HepG2 (cell line): ENCODE data around the gene GDE1. TPM values are rescaled to one million over a fixed set of nuclear protein-coding genes. Genes with fewer than 3 reads are reported as not detected.
A peak's percentile ranks its signal among the peaks of the same experiment; 100 is the strongest.

Source experiments
- BORCS8-MEF2B ChIP-seq: sonication (generic); formaldehyde crosslinking; IDR thresholded peaks from 2 replicates; pipeline ENCODE4 v1.8.0; 2022; ENCODE audit warnings: mild to moderate bottlenecking, missing genetic modification reagents
- HNRNPK ChIP-seq: fragments of 200-400 bp; formaldehyde crosslinking; IDR thresholded peaks from 2 replicates; pipeline ENCODE4 v1.6.1; 2018; ENCODE audit warnings: low read length, low read depth, moderate library complexity, mild to moderate bottlenecking; ENCODE audit not compliant: poor library complexity, severe bottlenecking
- HOXA5 ChIP-seq: sonication (generic); formaldehyde crosslinking; IDR thresholded peaks from 2 replicates; pipeline ENCODE4 v1.4.0; 2020; ENCODE audit warnings: missing genetic modification reagents
- MTA1 ChIP-seq: sonication (generic); formaldehyde crosslinking; IDR thresholded peaks from 2 replicates; pipeline ENCODE4 v1.4.0; 2020; ENCODE audit warnings: missing genetic modification reagents, mild to moderate bottlenecking, borderline replicate concordance
- MTF1 ChIP-seq: sonication (generic); formaldehyde crosslinking; IDR thresholded peaks from 2 replicates; pipeline ENCODE4 v1.5.0; 2020; ENCODE audit warnings: missing genetic modification reagents
- NFE2L2 ChIP-seq: fragments of 150-350 bp; IDR thresholded peaks from 2 replicates; pipeline ENCODE4 v1.6.1; 2014; ENCODE audit warnings: low read length
- PRPF4 ChIP-seq: fragments of 200-400 bp; formaldehyde crosslinking; IDR thresholded peaks from 2 replicates; pipeline ENCODE4 v1.6.1; 2016; ENCODE audit warnings: low read length, low read depth; ENCODE audit not compliant: poor library complexity, severe bottlenecking
- PTBP1 ChIP-seq: fragments of 200-400 bp; formaldehyde crosslinking; IDR thresholded peaks from 2 replicates; pipeline ENCODE4 v1.6.1; 2018; ENCODE audit warnings: low read length, low read depth; ENCODE audit not compliant: poor library complexity, severe bottlenecking
- RELA ChIP-seq: sonication (generic); formaldehyde crosslinking; IDR thresholded peaks from 2 replicates; pipeline ENCODE4 v1.4.0; 2020; ENCODE audit warnings: missing genetic modification reagents
- RFXANK ChIP-seq: IDR thresholded peaks from 2 replicates; pipeline ENCODE4 v1.6.1; 2016
- ZNF121 ChIP-seq: sonication (generic); formaldehyde crosslinking; IDR thresholded peaks from 2 replicates; pipeline ENCODE4 v1.5.0; 2020; ENCODE audit warnings: mild to moderate bottlenecking, missing genetic modification reagents
- ZNF205 ChIP-seq: IDR thresholded peaks from 2 replicates; pipeline ENCODE4 v1.6.1; 2018; ENCODE audit warnings: missing biosample characterization, missing genetic modification reagents
- polyA plus RNA-seq, 8 experiments: library from polyadenylated mRNA; depleted of rRNA in 3 of 8; stranded (reverse) in 7 of 8; unstranded in 1 of 8; fragments of >200 nt; fragmentation: Illumina TruSeq in 4 of 8; extraction: Trizol in 4 of 8; gene quantifications; 2 replicates each; pipeline versions ENCODE4 v1.2.1 to v1.2.3, GENCODE V29; 2011 to 2016; ENCODE audit warnings: low read depth in 4 of 8, missing spikeins in 1 of 8, mixed read lengths in 1 of 8; ENCODE audit not compliant: insufficient read depth in 1 of 8
- total RNA-seq, 5 experiments: library from RNA; depleted of rRNA; stranded (reverse); fragments of >200 nt; fragmentation: Illumina TruSeq; extraction: Trizol; gene quantifications; 2 replicates each; pipeline ENCODE4 v1.2.3, GENCODE V29; 2016; ENCODE audit warnings: low read depth in 1 of 5
- TF ChIP-seq, protein P1 (sequence below): IDR thresholded peaks from 2 replicates; pipeline ENCODE4 v1.6.1; 2012; ENCODE audit warnings: low read depth, low read length, improper control_type of control experiment
- TF ChIP-seq, protein P2 (sequence below): IDR thresholded peaks from 2 replicates; pipeline ENCODE4 v1.6.1; 2016; ENCODE audit warnings: missing compliant biosample characterization, missing genetic modification reagents, borderline replicate concordance
- TF ChIP-seq, protein P3 (sequence below), 2 experiments: IDR thresholded peaks; 2 replicates each; pipeline ENCODE4 v1.6.1; 2011 to 2012; ENCODE audit warnings: low read length in 2 of 2, borderline replicate concordance in 1 of 2, low read depth in 1 of 2, mild to moderate bottlenecking in 1 of 2, moderate library complexity in 1 of 2
- TF ChIP-seq, protein P4 (sequence below): sonication (generic); formaldehyde crosslinking; IDR thresholded peaks from 2 replicates; pipeline ENCODE4 v1.5.0; 2020; ENCODE audit warnings: mild to moderate bottlenecking, missing genetic modification reagents, borderline replicate concordance

Gene GDE1
- total and polyA plus RNA-seq, 2 of the 13 experiments (the other 11 are each of a cell fraction or from before 2014, with no cell fraction given), result 35.9 to 59.0 TPM

DNA sequence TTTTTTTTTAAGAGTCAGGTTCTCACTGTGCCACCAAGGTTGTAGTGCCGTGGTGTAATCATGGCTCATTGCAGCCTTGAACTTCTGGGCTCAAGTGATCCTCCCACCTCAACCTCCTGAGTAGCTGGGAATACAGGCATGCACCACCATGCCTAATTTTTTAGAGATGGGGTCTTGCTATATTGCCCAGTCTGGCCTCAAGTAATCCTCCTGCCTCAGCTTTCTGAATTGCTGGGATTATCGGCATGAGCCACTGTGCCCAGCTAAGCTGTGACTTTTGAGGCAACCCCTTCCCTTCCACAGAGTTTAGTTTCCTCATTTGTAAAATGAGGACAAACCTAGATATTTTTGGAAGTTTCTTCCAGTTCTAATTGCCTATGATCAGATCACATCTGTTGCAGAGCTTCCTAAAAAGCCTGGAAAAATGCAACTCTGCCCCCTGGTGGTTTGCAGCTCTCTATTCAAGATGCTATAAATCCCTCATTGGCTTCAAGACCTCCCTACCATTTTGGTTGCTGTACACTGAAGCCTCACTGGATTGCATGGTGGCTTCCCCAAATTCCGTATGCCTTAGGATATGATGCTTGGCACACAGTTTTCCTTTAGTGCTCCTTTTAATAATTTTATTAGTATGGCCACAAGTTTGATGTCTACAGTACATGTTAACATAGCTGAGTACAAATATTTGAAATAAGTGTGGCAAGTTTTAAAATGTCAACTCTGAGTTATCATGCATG is 19.3 kb downstream of the GDE1 start (continued):
- TF ChIP-seq, protein P1, sequence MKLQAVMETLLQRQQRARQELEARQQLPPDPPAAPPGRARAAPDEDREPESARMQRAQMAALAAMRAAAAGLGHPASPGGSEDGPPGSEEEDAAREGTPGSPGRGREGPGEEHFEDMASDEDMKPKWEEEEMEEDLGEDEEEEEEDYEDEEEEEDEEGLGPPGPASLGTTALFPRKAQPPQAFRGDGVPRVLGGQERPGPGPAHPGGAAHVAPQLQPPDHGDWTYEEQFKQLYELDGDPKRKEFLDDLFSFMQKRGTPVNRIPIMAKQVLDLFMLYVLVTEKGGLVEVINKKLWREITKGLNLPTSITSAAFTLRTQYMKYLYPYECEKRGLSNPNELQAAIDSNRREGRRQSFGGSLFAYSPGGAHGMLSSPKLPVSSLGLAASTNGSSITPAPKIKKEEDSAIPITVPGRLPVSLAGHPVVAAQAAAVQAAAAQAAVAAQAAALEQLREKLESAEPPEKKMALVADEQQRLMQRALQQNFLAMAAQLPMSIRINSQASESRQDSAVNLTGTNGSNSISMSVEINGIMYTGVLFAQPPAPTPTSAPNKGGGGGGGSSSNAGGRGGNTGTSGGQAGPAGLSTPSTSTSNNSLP, result peak; percentile 60; the same call in 1 of the 2 replicates
- TF ChIP-seq HOXA5 (0 out of 2 replicates have a peak, but pooled peaks have one; percentile 39), ZNF121 (peak; percentile 99), NFE2L2 (no peak), RELA (CRISPR knock-in tag) (no peak), BORCS8-MEF2B (no peak), HNRNPK (no peak), ZNF205 (CRISPR knock-in tag) (0 out of 2 replicates have a peak, but pooled peaks have one; percentile 32), MTF1 (CRISPR knock-in tag) (no peak), RFXANK (CRISPR knock-in tag) (no peak), MTA1 (CRISPR knock-in tag) (no peak), PTBP1 (no peak), PRPF4 (no peak)
- TF ChIP-seq, protein P2, sequence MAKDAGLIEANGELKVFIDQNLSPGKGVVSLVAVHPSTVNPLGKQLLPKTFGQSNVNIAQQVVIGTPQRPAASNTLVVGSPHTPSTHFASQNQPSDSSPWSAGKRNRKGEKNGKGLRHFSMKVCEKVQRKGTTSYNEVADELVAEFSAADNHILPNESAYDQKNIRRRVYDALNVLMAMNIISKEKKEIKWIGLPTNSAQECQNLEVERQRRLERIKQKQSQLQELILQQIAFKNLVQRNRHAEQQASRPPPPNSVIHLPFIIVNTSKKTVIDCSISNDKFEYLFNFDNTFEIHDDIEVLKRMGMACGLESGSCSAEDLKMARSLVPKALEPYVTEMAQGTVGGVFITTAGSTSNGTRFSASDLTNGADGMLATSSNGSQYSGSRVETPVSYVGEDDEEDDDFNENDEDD (CRISPR knock-in tag), result no peak
- TF ChIP-seq, protein P3, sequence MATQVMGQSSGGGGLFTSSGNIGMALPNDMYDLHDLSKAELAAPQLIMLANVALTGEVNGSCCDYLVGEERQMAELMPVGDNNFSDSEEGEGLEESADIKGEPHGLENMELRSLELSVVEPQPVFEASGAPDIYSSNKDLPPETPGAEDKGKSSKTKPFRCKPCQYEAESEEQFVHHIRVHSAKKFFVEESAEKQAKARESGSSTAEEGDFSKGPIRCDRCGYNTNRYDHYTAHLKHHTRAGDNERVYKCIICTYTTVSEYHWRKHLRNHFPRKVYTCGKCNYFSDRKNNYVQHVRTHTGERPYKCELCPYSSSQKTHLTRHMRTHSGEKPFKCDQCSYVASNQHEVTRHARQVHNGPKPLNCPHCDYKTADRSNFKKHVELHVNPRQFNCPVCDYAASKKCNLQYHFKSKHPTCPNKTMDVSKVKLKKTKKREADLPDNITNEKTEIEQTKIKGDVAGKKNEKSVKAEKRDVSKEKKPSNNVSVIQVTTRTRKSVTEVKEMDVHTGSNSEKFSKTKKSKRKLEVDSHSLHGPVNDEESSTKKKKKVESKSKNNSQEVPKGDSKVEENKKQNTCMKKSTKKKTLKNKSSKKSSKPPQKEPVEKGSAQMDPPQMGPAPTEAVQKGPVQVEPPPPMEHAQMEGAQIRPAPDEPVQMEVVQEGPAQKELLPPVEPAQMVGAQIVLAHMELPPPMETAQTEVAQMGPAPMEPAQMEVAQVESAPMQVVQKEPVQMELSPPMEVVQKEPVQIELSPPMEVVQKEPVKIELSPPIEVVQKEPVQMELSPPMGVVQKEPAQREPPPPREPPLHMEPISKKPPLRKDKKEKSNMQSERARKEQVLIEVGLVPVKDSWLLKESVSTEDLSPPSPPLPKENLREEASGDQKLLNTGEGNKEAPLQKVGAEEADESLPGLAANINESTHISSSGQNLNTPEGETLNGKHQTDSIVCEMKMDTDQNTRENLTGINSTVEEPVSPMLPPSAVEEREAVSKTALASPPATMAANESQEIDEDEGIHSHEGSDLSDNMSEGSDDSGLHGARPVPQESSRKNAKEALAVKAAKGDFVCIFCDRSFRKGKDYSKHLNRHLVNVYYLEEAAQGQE (IDR thresholded peaks at IDR 0.05; ENCODE audit: borderline replicate concordance in 1 of 2, low read depth in 1 of 2, low read length in 2 of 2), result no peak
- TF ChIP-seq, protein P4, sequence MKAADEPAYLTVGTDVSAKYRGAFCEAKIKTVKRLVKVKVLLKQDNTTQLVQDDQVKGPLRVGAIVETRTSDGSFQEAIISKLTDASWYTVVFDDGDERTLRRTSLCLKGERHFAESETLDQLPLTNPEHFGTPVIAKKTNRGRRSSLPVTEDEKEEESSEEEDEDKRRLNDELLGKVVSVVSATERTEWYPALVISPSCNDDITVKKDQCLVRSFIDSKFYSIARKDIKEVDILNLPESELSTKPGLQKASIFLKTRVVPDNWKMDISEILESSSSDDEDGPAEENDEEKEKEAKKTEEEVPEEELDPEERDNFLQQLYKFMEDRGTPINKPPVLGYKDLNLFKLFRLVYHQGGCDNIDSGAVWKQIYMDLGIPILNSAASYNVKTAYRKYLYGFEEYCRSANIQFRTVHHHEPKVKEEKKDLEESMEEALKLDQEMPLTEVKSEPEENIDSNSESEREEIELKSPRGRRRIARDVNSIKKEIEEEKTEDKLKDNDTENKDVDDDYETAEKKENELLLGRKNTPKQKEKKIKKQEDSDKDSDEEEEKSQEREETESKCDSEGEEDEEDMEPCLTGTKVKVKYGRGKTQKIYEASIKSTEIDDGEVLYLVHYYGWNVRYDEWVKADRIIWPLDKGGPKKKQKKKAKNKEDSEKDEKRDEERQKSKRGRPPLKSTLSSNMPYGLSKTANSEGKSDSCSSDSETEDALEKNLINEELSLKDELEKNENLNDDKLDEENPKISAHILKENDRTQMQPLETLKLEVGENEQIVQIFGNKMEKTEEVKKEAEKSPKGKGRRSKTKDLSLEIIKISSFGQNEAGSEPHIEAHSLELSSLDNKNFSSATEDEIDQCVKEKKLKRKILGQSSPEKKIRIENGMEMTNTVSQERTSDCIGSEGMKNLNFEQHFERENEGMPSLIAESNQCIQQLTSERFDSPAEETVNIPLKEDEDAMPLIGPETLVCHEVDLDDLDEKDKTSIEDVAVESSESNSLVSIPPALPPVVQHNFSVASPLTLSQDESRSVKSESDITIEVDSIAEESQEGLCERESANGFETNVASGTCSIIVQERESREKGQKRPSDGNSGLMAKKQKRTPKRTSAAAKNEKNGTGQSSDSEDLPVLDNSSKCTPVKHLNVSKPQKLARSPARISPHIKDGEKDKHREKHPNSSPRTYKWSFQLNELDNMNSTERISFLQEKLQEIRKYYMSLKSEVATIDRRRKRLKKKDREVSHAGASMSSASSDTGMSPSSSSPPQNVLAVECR, result no peak
